NCI-H345 treated with DMSO at 0.1 percent for 48 hours (cell line): ENCODE results near the gene NOLC1.

Experiments used
- DNase-seq: peaks from one replicate; lab custom pipeline; 2025; ENCODE audit not compliant: unreplicated experiment; lab: John Stamatoyannopoulos, UW

The NOLC1 gene

GRCh38 chr10:102200751-102201640 lies 48.8 kb downstream of the NOLC1 start:
- DNase-seq = no peak

- no peak for DNase-seq
Measured at GRCh38 chr10:102202386-102202785, 50.2 kb downstream of the NOLC1 start.

GRCh38 chr10:102208311-102209035 lies 56.3 kb downstream of the NOLC1 start:
- no peak for DNase-seq

GRCh38 chr10:102211615-102212299 lies 59.6 kb downstream of the NOLC1 start:
- no peak for DNase-seq
